GM19397 (cell line): ENCODE results near the gene AXIN1.
"Not testable (repeated sequence)": the region's sequence is repeated elsewhere in the genome, so short reads cannot be mapped to it uniquely, and the experiment has no call there.

ENCODE experiments used
- ATAC-seq: cut with Tn5 transposase; IDR thresholded peaks from one replicate; pipeline ENCODE4 v1.9.1; 2021; ENCODE audit warnings: mild to moderate bottlenecking, moderate library complexity; ENCODE audit not compliant: unreplicated experiment

Gene AXIN1

GRCh38 chr16:381012-381788 is 28.7 kb upstream of the AXIN1 start:
- ATAC-seq: peak; percentile 27

- ATAC-seq: no peak
Observed at GRCh38 chr16:380762-381011, 28.2 kb upstream of the AXIN1 start.

- no peak for ATAC-seq
Observed at GRCh38 chr16:379961-380761, 27.6 kb upstream of the AXIN1 start.

GRCh38 chr16:379183-379960 is 26.8 kb upstream of the AXIN1 start:
- ATAC-seq: no peak

- no peak for ATAC-seq
Observed at GRCh38 chr16:378821-379182, 26.3 kb upstream of the AXIN1 start.

- ATAC-seq: not testable (repeated sequence)
Observed at GRCh38 chr16:378113-378820, 25.7 kb upstream of the AXIN1 start.

GRCh38 chr16:377419-377951 is 25.0 kb upstream of the AXIN1 start:
- ATAC-seq: no peak

- ATAC-seq: no peak
Observed at GRCh38 chr16:376817-377418, 24.4 kb upstream of the AXIN1 start.

- no peak for ATAC-seq
Observed at GRCh38 chr16:375927-376816, 23.6 kb upstream of the AXIN1 start.

- no peak for ATAC-seq
Observed at GRCh38 chr16:375212-375611, 22.7 kb upstream of the AXIN1 start.

GRCh38 chr16:374616-374926 is 22.0 kb upstream of the AXIN1 start:
- no peak for ATAC-seq

GRCh38 chr16:373848-374615 is 21.5 kb upstream of the AXIN1 start:
- no peak for ATAC-seq

GRCh38 chr16:373020-373598 is 20.6 kb upstream of the AXIN1 start:
- ATAC-seq: no peak

GRCh38 chr16:372302-372983 is 19.9 kb upstream of the AXIN1 start:
- no peak for ATAC-seq

GRCh38 chr16:371515-372301 is 19.2 kb upstream of the AXIN1 start:
- no peak for ATAC-seq

- no peak for ATAC-seq
Observed at GRCh38 chr16:370979-371514, 18.5 kb upstream of the AXIN1 start.

GRCh38 chr16:370443-370842 is 17.9 kb upstream of the AXIN1 start, which contains the start of gene MRPL28:
Gene MRPL28 (minus strand): TSS chr16:370538. CDS start chr16:370218, 320 bp downstream.
- ATAC-seq: peak; percentile 66
